HG03097 (cell line): Measurements from ENCODE around the gene FOXF1.

Source experiments
- ATAC-seq: cut with Tn5 transposase; IDR thresholded peaks from one replicate; pipeline ENCODE4 v1.9.1; 2021; ENCODE audit not compliant: unreplicated experiment, low FRiP score

The FOXF1 gene

DNA sequence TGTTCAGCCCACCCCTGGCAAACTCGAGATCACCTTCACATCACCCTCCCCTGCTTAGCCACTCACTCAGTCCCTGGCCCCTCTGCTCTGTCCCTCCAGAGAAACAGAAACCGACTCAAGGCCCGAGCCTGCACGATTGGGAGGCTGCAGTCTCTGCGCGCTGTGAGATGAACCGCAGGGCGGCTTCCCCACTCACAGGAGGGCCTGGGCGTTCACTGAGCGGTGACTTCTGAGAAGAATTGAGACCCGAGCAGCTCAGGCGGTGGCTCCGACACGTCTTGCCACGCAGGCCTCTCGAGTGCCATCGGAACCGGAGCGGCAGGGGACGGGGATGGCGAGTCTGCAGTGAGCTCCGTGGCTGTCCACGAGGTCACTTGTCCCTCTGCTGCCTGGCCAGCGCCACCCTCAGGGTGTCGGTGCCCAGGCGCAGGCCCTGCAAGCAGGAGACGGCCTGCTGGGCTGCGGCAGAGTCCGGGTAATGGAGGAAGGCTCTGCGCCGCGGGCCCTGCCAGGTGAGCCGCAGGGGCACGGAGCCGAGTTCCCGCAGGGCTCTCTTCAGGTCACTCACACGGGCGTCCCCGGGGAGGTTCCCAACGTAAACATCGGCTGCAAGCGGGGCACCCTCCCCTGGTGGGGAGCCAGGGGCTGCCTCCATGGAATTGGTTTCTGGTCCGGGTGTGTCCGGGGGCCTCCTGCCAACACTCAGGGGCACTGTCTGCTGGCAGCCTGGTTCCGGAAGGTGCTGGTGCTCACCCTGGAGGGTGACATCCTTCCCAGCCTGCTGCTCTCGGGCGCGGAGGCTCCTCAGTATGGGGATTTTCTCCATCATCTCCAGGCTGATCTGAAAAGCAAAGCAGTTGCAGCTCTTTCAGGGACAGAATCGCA lies 21.6 kb downstream of the FOXF1 start:
- ATAC-seq = no peak

- ATAC-seq = no peak
Observed at GRCh38 chr16:86532526-86532815, 22.1 kb downstream of the FOXF1 start.

DNA sequence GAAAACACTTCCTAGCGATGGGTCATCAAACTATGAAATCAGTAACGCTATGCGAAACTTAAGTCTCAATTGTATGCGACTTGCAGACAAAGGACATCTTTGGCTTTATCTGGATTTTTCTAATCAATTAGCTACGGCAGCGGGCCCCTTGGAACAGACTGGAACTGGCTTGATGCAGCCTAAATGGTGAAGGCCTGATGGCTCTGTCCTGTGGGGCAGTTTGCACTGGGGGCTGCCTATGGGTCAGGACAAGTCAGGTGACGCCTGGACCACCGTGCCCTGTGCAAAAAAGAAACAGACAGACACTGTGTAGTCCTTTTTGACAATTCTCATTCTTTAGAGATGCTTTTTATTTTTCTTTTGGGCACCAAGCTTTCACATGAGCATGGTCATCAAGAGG lies 22.7 kb downstream of the FOXF1 start:
- no peak for ATAC-seq

DNA sequence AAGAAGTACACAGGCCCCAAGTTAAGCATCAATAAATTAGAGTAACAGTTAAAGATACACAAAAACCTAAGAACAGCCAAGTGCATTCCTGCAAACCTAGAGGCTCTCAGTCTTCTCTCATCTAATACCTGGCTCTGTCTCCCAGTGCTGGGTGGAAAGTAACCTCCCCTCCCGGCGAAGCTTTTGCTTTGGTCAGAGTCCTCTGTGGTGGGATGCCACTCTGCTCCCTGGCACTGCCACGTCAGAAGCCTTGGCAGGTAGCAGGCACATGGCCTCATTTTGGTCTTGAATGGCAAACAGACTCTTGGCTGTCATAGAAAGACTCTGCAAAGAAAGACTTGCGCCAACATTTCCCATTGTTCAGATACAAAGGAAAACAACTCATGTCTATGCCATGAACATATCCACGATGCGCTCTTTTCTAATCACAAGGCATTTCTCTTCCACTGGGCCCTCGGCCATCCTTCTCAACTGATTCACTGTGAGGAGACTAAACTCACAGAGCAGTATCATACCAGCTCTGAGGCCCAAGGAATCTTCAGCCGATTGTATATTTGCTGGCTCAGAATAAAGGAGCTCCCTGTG lies 23.5 kb downstream of the FOXF1 start:
- no peak for ATAC-seq

DNA sequence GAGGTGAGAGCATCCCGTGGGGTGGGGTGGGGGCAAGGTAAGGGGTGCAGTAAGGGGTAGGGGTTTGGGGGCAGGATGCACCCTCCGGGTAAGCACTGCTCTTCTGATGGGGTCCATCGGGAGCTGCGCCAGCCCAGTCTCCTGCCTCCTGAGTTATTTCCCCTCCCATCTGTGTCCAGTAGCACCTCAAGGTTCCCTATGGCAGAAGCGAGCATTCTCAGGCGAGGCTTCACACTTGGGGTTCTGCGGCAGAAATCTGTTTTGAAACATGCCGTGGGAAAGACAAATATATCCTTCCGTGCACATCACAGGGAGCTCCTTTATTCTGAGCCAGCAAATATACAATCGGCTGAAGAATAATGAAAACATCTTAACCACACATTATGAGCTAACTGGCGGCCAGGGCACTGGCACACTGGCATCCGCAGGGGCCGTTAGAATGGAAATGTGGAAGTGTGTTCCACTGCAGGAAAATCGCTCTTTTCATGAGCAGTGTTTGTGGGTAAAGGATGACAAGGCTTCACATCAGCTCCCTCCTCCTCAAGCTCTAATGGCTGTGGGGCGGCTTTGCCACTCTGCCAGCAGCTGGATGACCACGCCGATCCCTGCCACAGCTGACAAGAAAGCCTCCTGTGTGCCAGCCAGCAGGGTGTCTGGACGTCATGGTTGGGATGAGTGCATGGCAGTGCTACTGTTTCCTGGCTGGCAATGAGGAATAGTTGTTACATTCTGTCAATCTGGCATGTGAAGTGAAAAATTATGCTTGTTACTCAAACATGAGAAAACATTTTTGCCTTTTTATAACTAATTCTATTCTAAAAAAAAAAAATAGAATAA lies 24.7 kb downstream of the FOXF1 start:
- no peak for ATAC-seq

DNA sequence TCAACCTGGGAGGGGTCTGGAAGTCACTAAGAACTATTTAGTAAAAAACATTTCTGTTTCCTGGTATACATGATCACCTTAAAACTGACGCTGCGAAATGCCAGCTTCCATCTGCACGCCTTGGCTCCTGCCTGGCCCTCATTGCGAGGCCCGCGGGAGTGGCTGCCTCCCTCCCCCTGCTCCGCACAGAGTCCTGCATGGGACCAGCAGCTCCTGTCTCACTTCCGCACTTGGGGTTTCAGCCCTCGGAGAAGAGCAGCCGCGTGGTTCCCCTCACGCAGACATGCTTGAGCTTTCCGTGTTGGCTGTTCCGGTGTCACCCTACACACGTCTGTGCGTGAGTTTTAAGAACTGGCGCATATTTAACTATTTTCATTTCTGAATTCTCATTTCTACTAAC lies 26.3 kb downstream of the FOXF1 start:
- no peak for ATAC-seq

DNA sequence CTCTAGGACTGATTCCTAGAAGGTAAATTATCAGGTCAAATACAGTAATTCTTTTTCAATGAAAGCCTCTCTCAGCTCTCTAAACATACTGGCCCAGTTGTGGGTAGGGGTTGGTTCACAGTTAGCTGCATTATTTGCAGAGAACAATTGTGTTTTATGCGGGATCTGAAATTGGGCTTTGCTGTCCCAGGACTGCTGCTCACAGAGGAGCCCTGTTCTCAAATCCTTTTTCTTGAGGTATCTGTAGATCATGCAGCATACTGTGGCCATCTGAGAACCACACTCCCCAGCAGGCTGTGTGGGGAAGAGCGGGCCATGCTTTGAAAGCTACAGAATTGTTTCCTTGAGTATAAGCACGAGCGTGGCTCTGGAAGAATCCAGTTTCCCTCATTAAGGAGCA lies 27.2 kb downstream of the FOXF1 start:
- no peak for ATAC-seq

- ATAC-seq = no peak
Observed at GRCh38 chr16:86538196-86538780, 28.0 kb downstream of the FOXF1 start.

DNA sequence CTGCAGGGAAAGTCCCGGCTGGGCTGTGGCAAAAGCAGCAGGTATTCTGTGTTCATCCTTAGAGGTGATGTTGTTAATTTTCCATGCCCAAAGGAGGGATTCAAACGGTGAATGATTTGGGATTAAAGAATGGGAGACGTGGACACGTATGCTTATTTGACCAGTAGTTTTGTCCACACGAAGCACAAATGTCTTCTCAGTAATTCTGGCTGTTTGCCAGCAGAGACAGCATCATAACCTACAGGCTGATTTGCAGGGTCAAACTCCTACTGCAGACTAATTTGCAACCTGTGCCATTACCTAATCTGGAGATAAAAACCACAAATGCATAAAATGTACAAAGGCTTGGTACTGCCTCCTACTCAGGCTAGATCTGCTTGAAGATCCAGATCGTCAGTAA lies 30.6 kb downstream of the FOXF1 start:
- ATAC-seq = no peak

- ATAC-seq = no peak
Observed at GRCh38 chr16:86541560-86541959, 31.2 kb downstream of the FOXF1 start.

GRCh38 chr16:86542756-86543750 lies 32.7 kb downstream of the FOXF1 start:
- no peak for ATAC-seq

- no peak for ATAC-seq
Observed at GRCh38 chr16:86545481-86545880, 35.2 kb downstream of the FOXF1 start.

- no peak for ATAC-seq
Observed at GRCh38 chr16:86545954-86546637, 35.8 kb downstream of the FOXF1 start.

DNA sequence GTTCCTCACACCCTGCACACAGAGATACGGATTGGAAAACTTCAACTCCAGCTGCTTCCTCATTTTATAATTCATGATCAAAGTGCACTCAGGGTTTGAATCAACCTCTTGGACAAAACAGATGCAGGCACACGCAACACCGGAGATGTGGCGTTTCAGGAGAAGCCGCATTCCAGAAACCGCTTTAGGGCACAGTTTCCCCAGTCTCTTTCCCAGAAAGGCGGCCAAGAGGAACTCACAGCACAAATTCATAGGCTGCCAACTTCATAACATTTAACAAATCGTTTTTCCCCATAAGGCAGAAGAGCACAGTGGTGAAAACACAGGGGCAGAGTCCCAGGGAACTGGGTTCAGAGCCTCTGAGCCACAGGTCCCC lies 36.3 kb downstream of the FOXF1 start:
- ATAC-seq = no peak

DNA sequence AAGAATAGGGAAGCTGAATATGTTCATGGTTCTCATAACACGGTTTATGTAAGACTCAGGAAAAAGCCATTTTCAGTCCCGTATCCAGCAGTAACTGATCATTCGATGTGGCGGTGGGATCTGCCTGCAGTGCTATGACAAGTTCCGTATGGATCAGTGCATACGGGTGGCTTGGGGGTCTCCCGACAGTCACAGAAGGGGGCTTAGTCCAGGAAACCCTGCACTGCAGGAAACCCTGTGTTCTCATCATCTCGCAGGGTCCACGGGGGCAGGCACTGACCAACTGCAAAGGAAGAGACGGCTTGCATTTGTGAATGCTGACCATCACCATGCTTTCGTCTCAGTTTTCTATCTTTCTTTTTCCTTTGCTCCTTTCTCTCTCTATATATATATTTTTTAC lies 37.0 kb downstream of the FOXF1 start:
- no peak for ATAC-seq

- ATAC-seq = no peak
Observed at GRCh38 chr16:86549076-86549892, 39.0 kb downstream of the FOXF1 start.

DNA sequence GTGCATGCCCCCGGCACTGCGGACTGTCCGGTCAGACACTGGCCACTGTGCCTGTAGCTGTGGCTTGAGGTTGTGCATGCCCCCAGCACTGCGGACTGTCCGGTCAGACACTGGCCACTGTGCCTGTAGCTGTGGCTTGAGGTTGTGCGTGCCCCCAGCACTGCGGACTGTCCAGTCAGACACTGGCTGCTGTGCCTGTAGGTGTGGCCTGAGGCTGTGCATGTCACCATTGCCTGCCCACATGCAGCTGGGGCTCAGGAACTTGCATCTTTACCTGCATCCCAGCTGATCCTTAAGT lies 39.5 kb downstream of the FOXF1 start:
- no peak for ATAC-seq

DNA sequence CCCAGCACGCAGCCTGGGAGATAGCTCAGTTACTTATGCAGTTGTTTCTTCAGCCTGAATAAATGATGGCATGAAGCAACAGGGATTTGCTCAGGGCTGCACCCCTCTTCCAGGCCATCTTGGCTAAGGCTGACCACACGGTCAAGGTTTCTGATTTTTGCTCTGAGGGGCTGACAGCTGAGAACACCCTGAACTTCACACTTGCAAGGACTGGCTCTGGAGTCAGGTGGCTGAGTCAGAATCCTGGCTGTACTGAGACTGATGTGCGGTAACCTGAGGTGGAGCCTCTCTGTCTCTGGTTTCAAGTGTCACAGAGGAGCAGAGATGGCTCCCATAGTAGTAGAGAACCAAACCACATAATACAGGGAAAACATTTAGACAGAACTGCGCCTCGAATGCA lies 40.0 kb downstream of the FOXF1 start:
- ATAC-seq = no peak

DNA sequence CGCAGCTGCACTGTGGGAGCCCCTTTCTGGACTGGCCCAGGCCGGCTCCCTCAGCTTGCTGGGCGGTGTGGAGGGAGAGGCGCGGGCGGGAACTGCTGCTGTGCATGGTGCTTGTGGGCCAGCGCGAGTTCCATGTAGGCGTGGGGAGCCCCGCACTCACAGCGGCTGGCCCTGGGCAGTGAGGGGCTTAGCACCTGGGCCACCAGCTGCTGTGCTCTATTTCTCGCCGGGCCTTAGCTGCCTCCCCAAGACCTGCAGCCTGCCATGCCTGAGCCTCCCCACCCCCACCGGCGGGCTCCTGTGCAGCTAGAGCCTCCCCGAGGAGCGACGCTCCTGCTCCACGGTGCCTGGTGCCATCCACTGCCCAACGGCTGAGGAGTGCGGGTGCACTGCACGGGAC lies 43.0 kb downstream of the FOXF1 start:
- no peak for ATAC-seq
